SW480 (cell line): ENCODE data around the gene SLC9A4.
A peak's percentile ranks its signal among the peaks of the same experiment; 100 is the strongest.

Experiments
- DNase-seq: peaks from one replicate; pipeline ENCODE4 v3.0.0-alpha.2; 2016; ENCODE audit warnings: low spot score

The SLC9A4 gene

GRCh38 chr2:102499558-102499957, 26.5 kb downstream of the SLC9A4 start:
- DNase-seq = no peak

DNA sequence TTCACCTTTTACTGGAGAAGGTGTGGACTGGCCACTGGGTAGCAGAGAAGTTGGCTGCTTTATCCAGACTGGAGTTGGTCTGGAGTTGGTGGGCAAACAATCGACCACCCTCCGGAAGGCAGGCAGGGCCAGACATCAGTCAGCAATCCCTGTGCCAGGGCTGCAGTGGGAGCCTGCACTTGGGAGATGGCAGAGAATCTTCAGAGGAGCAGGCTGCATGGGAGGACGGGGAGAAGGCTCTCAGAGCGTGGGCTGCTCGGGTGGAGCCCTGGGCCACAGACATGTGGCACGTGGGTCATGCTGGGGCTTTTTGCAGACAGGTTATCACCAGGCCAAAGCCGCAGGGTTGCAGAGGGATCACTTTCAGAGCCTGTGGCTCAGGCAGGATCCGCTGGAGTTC, 29.6 kb downstream of the SLC9A4 start:
- no peak for DNase-seq

DNA sequence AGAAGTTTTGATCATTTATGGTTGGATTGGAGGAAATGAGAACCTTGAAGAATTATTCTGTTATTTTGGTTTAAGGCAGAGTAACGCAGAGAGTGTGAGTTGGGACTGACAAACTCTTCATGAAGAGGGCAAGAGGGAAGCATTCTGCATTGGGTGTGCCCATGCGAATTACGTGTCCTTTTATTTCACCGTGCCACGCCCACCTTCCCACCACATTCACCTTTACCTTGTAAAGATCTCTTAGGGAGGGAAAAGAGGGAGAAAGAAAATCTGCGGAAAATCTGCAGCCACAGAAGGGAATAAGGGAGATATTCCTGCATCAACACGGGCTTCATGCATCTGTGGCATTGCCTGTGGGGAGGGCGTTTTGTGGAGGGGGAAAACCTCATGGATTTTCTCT, 31.8 kb downstream of the SLC9A4 start:
- peak; percentile 18 for DNase-seq

DNA sequence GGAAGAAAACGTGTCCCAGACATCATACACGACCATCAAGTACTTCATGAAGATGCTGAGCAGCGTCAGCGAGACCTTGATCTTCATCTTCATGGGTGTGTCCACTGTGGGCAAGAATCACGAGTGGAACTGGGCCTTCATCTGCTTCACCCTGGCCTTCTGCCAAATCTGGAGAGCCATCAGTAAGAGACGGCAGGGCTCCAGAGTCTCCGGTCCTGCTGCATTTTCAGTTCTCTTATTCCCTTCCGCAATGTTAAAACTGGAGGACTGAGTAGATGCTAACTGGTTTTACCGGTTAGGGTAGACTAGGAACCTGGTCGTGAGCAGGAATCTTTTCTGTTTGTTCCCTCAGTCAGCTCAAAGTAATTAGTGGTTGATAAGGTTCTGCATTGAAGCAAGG, 32.3 kb downstream of the SLC9A4 start:
- DNase-seq = no peak

GRCh38 chr2:102506743-102507142, 33.7 kb downstream of the SLC9A4 start:
- no peak for DNase-seq

DNA sequence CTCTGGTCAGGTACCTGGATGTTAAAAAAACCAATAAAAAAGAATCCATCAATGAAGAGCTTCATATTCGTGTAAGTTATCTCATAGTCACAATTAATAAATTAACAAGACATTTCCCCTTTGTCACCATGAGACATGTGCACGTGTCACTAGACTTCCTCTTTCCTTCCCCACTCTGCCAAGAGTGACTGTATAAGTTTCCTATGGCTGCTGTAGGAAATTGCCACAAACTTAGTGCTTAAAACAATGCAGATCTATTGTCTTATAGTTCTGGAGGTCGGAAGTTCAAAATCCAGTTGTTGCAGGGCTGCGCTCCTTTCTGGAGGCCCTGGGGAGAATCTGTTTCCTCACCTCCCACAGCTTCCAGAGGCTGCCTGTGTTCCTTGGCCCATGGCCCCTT, 35.8 kb downstream of the SLC9A4 start:
- DNase-seq = no peak

DNA sequence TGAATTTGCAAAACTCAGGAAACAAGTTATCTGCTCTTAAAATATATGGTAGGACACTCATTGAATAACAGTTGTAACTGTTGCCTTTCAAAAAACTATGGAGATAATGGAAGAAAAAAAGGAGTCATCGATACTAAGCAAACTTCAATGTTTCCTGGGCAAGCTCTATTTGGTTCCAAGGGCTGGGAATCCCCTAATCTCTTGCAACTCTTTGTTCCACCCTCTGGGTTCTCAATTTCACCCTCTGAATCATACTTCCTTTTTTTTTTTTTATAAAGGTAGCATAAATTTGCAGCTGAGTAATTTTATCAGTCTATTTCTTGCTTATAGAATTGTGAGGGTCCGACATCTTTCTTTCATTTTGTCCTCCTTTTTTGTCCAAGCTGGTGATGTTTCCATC, 36.7 kb downstream of the SLC9A4 start:
- DNase-seq = no peak

- no peak for DNase-seq
Measured at GRCh38 chr2:102510791-102511575, 38.0 kb downstream of the SLC9A4 start.

GRCh38 chr2:102512161-102512560, 39.1 kb downstream of the SLC9A4 start:
- DNase-seq = no peak

DNA sequence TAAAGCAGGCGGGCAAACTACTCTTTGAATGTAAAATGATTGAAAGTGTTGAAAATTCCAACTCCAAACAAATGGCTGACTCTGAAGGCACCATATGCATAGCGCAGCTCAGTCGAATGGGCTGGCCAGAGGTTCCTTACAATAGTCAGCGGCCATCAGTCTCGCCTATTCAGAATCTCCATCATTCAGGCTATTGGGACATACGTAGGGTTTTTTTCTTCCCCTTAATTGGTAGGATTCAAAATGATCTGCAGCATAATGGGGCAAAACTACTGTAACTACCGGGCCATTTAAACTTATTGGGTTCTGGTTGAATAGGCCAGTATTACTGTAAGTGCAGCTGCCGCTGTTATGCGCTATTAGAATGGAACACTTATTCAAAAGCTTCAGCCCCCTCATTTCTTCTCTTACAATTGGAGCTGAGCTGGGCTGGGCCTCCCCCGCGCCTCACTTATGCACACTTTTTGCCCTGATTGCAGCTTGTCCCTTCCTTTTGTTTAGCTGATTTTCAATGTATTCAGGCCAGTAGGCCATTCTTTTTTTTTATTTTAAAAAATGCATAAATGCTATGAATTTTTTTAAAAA, 40.4 kb downstream of the SLC9A4 start:
- no peak for DNase-seq

DNA sequence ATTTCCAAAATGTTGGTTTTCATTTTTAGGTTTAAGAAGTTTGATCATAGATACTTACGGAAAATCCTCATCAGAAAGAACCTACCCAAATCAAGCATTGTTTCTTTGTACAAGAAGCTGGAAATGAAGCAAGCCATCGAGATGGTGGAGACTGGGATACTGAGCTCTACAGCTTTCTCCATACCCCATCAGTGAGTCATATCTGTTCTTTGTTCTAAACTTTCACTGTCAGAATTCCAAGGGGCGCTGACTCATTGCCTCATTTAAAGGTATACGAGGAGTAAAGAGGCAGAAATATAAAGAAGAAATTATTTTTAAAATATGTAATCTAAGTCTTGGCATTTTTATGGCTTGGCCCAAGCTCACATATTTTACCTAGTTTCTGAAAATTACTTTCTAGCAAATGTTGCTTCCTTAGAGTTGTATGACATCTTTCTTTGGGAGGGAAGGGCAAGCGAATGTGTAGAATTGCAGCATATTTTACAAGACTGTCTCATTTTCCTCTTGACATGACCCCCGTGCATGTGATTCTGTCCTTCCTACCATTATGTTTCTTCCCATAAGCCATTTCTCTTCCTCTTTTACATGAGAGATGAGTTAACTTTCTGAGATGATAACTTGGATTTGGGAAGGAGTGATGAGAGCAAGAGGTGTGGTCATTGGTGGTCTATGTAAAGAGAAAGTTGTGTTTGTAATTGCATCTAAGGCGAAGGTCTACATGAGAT, 41.2 kb downstream of the SLC9A4 start:
- DNase-seq = peak; percentile 72

- no peak for DNase-seq
Measured at GRCh38 chr2:102515851-102516250, 42.8 kb downstream of the SLC9A4 start.

DNA sequence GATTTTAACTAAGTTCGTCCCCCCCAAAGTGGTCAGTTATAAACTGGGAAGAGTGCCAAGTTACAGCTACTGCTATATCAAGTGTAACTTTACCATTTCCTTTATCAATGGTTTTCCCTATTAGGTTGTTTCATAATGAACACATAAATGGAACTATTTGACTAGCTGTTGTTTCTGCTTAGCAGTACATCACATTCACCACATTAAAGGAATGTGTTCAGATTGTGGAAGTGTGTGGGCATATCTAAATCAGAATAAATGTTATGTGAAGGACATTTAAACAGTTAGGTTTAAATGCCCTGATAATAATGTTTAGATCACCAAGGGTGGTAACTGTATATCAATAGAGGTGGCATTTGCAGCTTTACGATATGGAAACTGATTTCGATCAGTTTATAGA, 45.1 kb downstream of the SLC9A4 start:
- DNase-seq = no peak

- DNase-seq = peak; percentile 52
Measured at GRCh38 chr2:102520009-102520408, 47.0 kb downstream of the SLC9A4 start.

DNA sequence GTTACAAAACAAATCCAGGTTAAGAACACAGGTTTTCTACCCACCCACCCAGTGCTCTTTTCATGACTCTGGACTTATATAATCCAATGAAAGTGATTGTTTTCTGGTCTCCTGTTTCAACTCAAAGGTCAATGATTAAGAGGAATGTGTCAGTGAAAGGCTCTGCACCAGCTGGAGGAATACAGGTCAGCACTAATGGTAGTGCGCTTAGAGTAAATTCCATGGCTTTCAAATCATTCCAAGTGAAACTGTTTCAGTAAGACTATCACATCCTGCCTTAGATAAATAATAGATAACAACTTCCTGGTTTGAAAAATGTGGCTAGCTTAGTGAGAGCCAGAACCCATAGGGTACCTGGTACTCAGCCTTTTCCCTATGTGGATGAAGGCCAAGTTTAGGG, 47.8 kb downstream of the SLC9A4 start:
- no peak for DNase-seq

GRCh38 chr2:102522162-102522561, 49.1 kb downstream of the SLC9A4 start:
- no peak for DNase-seq

- DNase-seq = no peak
Measured at GRCh38 chr2:102522890-102523289, 49.9 kb downstream of the SLC9A4 start.

- DNase-seq = no peak
Measured at GRCh38 chr2:102523651-102524050, 50.6 kb downstream of the SLC9A4 start.

DNA sequence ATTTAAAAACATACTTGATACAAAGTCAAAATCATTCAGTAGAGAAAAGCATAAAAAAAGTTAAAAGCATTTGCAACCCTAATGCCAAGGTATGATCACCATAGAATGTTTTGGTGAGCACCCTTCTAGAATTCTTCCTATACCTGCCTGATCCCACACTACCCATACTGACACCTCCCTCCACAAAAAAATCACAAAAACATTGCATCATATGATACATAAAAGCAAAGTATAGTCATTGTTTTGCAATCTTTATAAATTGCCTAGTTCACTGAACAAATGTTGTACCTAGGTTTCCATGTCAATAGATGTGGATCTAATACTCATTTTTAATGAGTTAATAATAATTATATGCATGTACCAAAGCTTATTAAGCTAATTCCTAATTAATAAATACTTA, 54.1 kb downstream of the SLC9A4 start:
- DNase-seq = no peak

DNA sequence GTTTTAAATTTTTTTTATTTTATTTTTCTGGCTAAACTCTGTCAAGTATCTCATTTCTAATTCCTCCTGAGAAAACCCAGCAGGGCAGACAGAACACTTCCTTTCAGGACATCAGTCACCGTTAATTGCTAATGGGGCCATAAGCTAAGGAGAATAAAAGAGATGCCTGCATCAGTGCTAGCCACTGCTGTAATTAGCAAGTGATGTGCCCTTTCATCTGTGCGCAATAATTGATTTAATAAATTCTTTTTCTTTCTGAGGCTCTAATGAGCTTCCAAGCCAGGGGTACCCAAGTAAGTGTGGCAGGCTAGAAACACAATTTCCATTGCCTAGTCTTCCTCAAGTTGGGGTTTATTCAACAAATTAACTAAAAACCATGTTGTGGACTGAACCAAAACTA, 65.5 kb downstream of the SLC9A4 start:
- DNase-seq = no peak

- no peak for DNase-seq
Measured at GRCh38 chr2:102540882-102541281, 67.9 kb downstream of the SLC9A4 start.

GRCh38 chr2:102544182-102544581, 71.2 kb downstream of the SLC9A4 start:
- no peak for DNase-seq

GRCh38 chr2:102547462-102547861, 74.4 kb downstream of the SLC9A4 start:
- no peak for DNase-seq
